Measurements from ENCODE around the gene MSI2.

Gene MSI2

GRCh38 chr17:57670769-57671569, 414.6 kb downstream of the MSI2 start:
- no peak for DNase-seq (ENCODE audit: low read depth in 3 of 3, low spot score in 1 of 3)

GRCh38 chr17:57671667-57672632, 415.6 kb downstream of the MSI2 start:
- peak; percentile 23 to 39 (median 32) for DNase-seq (ENCODE audit: low read depth in 3 of 3, low spot score in 1 of 3)

- no peak for DNase-seq (ENCODE audit: low read depth in 3 of 3, low spot score in 1 of 3)
These were observed 416.6 kb downstream of the MSI2 start for GRCh38 chr17:57672971-57673370.

- DNase-seq (ENCODE audit: low read depth in 3 of 3, low spot score in 1 of 3), result no peak
These were observed 418.6 kb downstream of the MSI2 start for GRCh38 chr17:57674894-57675293.

- DNase-seq (ENCODE audit: low read depth in 3 of 3, low spot score in 1 of 3), result no peak
These were observed 419.4 kb downstream of the MSI2 start for GRCh38 chr17:57675427-57676387.

GRCh38 chr17:57676543-57676942, 420.2 kb downstream of the MSI2 start:
- DNase-seq (ENCODE audit: low read depth in 3 of 3, low spot score in 1 of 3), result no peak

- no peak for DNase-seq (ENCODE audit: low read depth in 3 of 3, low spot score in 1 of 3)
These were observed 421.0 kb downstream of the MSI2 start for GRCh38 chr17:57677301-57677700.

GRCh38 chr17:57677858-57678257, 421.5 kb downstream of the MSI2 start:
- DNase-seq (ENCODE audit: low read depth in 3 of 3, low spot score in 1 of 3), result no peak

GRCh38 chr17:57678393-57678792, 422.1 kb downstream of the MSI2 start:
- DNase-seq (ENCODE audit: low read depth in 3 of 3, low spot score in 1 of 3), result no peak

- DNase-seq (ENCODE audit: low read depth in 3 of 3, low spot score in 1 of 3), result no peak
These were observed 423.0 kb downstream of the MSI2 start for GRCh38 chr17:57679356-57679755.

GRCh38 chr17:57679906-57680695, 423.8 kb downstream of the MSI2 start:
- DNase-seq (ENCODE audit: low read depth in 3 of 3, low spot score in 1 of 3), result no peak

- DNase-seq (ENCODE audit: low read depth in 3 of 3, low spot score in 1 of 3), result no peak
These were observed 426.4 kb downstream of the MSI2 start for GRCh38 chr17:57682701-57683100.

GRCh38 chr17:57684711-57685498, 428.6 kb downstream of the MSI2 start:
- no peak for DNase-seq (ENCODE audit: low read depth in 3 of 3, low spot score in 1 of 3)

- no peak for DNase-seq (ENCODE audit: low read depth in 3 of 3, low spot score in 1 of 3)
These were observed 429.3 kb downstream of the MSI2 start for GRCh38 chr17:57685499-57686132.

GRCh38 chr17:57687642-57688041, 431.3 kb downstream of the MSI2 start:
- no peak for DNase-seq (ENCODE audit: low read depth in 3 of 3, low spot score in 1 of 3)

GRCh38 chr17:57689254-57689653, 432.9 kb downstream of the MSI2 start:
- DNase-seq (ENCODE audit: low read depth in 3 of 3, low spot score in 1 of 3), result no peak

- no peak for DNase-seq (ENCODE audit: low read depth in 3 of 3, low spot score in 1 of 3)
These were observed 435.6 kb downstream of the MSI2 start for GRCh38 chr17:57691939-57692338.

- DNase-seq (ENCODE audit: low read depth in 3 of 3, low spot score in 1 of 3), result no peak
These were observed 436.4 kb downstream of the MSI2 start for GRCh38 chr17:57692770-57693169.

GRCh38 chr17:57694051-57694450, 437.7 kb downstream of the MSI2 start:
- DNase-seq (ENCODE audit: low read depth in 3 of 3, low spot score in 1 of 3), result no peak

Measured in stimulated activated CD4-positive, alpha-beta T cell treated with anti-CD3 and anti-CD28 coated beads, TNF-alpha, amount 100 ng/mL, for 1 hour (primary cell).